22Rv1 (cell line): ENCODE measurements around the gene NPB.

ENCODE experiments used
- H3K27ac ChIP-seq: fragments of 450-650 bp; 2 replicates; pipeline ENCODE4 v1.5.1; 2017
- CTCF ChIP-seq: fragments of 450-650 bp; IDR thresholded peaks from 2 replicates; pipeline ENCODE4 v1.5.1; 2017; ENCODE audit warnings: mild to moderate bottlenecking
- ZFX ChIP-seq: fragments of 450-650 bp; IDR thresholded peaks from 2 replicates; pipeline ENCODE4 v1.6.1; 2017; ENCODE audit warnings: antibody characterized with exemption, borderline replicate concordance

Gene NPB

GRCh38 chr17:81902653-81903414 is 796 bp downstream of the NPB start:
- TF ChIP-seq ZFX: no peak
- TF ChIP-seq CTCF: no peak
- peak overlapping the region; percentile 72 for H3K27ac ChIP-seq

GRCh38 chr17:81903415-81903831 is 1.4 kb downstream of the NPB start:
- TF ChIP-seq CTCF (no peak), ZFX (no peak)
- H3K27ac ChIP-seq: peak overlapping the region; percentile 72

GRCh38 chr17:81903896-81904599 is 2.0 kb downstream of the NPB start:
- TF ChIP-seq ZFX: no peak
- no peak for TF ChIP-seq CTCF
- peak overlapping the region; percentile 72 for H3K27ac ChIP-seq

GRCh38 chr17:81904600-81905423 is 2.8 kb downstream of the NPB start:
- H3K27ac ChIP-seq: peak overlapping the region; percentile 72; the same call in 1 of the 2 replicates
- TF ChIP-seq ZFX: no peak
- TF ChIP-seq CTCF: no peak

GRCh38 chr17:81905424-81905875 is 3.4 kb downstream of the NPB start:
- TF ChIP-seq ZFX (no peak), CTCF (no peak)
- H3K27ac ChIP-seq: no peak overlapping the region

GRCh38 chr17:81905993-81906392 is 4.0 kb downstream of the NPB start:
- H3K27ac ChIP-seq: no peak overlapping the region
- TF ChIP-seq ZFX: no peak
- TF ChIP-seq CTCF: no peak
